Dermis microvascular lymphatic vessel endothelial cell (primary cell): Measurements from ENCODE around the gene USP2. TPM values are rescaled to one million over a fixed set of nuclear protein-coding genes. Genes with fewer than 3 reads are reported as not detected.

ENCODE experiments used
- DNase-seq, 2 donors: peaks; one replicate each; pipeline versions ENCODE4 v3.0.0 to v3.0.0-alpha.2; 2010; ENCODE audit warnings: low read depth in 2 of 2
- total RNA-seq: library from RNA; depleted of rRNA; stranded (reverse); fragments of >200 nt; gene quantifications from 2 replicates; pipeline ENCODE4 v1.2.1, GENCODE V29; 2014

The USP2 gene
- 0.13 and 0.25 TPM in 2 replicates for total RNA-seq

- DNase-seq = peak; percentile 95
Measured at GRCh38 chr11:119381181-119381988, at the start of gene USP2. Gene USP2 (minus strand): TSS chr11:119381690. CDS start chr11:119373480, 8,210 bp downstream.

- no peak for DNase-seq
Measured at GRCh38 chr11:119427279-119427678, 45.8 kb upstream of the USP2 start.

DNA sequence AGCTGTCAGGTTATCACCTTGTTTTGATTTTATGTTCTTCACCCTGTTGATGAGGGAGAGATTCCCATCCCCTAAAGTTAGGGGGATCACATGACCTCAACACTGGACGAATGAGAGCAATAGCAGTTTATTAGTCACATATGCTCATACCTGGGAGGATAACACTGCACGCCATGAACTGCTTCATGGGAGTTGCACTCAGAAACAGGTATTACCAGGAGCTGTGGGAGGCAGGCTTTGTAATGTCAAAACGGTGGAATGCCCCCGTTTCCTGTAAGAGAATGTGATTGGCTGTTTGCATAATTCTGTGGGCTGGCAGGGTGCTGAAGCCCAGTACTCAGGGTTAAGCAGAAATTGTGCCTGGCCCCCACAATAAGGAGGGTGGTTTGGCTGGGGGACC lies 44.7 kb upstream of the USP2 start:
- DNase-seq = no peak

DNA sequence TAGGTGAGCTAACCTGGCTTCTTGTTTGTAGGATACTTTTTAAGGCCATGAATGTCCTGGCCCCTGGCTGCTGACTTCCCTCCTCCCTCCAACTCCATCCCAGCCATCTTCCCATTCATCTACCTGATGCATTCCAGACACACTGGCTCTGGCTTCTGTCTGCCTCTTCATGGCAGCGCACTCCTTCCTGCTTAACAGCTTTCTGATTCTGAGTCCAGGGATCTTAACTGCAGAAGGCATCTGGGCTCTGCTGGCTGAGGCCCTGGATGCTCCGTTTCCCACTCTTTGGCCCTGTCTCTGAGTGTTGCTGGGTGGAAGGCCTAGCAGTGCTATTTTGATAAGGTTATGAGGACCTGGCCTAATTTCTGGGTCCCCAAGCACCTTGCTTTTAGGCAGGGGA lies 43.3 kb upstream of the USP2 start:
- DNase-seq = no peak

DNA sequence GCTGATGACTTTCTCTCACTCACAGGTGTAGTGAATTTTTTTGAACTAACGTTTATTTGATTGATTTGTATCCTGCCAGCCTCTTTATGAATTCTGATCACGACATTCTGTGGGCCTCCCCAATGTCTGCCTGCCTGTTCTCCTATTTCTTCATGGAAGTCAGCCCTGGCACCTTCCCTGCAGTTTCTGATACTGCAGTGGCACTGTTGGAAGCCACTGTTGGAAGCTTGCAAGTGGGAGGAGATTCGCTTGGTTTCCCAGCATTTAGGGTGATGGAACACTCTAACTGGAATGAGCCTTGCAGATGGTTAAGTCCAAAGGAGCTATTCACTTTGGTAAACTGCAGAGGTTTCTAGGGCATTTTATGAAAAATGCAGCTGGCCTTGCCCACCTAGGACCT lies 42.8 kb upstream of the USP2 start:
- no peak for DNase-seq

GRCh38 chr11:119423509-119424254 lies 42.2 kb upstream of the USP2 start:
- no peak for DNase-seq

DNA sequence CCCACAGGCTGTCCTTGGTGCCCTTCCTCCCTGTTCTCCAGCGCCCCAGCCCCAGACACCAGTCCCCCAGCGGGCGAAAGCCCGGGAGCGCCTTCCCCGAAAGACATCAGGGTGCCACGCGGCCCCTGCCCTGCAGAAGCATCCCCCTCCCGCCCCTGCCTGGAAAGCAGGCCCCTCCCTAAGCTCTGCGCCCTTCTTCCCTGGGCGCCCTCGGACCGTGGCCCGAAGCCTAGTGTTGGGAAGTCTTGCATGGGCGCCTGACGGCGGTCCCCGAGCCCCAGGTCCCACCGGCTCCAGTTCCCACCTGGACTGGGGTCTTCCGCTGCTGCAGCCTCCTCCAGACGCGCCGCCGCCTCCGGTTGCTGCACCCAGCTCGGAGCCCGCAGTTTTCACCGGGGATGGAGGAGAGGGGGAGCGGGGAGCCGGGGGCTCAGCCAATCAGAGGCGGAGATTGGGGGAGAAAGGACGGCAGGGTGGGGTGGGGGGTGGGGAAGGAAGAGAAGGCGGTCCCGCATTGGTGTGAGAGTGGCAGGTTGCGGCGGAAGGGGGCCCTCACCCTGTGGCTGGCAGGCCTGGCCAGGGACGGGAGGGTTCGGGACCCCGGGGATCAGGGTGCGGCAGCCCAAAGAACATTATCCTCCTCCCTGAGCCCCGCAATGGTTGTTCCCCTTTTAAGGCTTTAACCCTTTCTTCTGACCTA lies 41.5 kb upstream of the USP2 start, which contains the start of gene THY1:
Gene THY1, minus strand, starts transcription at position 364 of the 700 bp plus-strand sequence. CDS start 2,267 bp downstream, outside the sequence.
- no peak for DNase-seq

DNA sequence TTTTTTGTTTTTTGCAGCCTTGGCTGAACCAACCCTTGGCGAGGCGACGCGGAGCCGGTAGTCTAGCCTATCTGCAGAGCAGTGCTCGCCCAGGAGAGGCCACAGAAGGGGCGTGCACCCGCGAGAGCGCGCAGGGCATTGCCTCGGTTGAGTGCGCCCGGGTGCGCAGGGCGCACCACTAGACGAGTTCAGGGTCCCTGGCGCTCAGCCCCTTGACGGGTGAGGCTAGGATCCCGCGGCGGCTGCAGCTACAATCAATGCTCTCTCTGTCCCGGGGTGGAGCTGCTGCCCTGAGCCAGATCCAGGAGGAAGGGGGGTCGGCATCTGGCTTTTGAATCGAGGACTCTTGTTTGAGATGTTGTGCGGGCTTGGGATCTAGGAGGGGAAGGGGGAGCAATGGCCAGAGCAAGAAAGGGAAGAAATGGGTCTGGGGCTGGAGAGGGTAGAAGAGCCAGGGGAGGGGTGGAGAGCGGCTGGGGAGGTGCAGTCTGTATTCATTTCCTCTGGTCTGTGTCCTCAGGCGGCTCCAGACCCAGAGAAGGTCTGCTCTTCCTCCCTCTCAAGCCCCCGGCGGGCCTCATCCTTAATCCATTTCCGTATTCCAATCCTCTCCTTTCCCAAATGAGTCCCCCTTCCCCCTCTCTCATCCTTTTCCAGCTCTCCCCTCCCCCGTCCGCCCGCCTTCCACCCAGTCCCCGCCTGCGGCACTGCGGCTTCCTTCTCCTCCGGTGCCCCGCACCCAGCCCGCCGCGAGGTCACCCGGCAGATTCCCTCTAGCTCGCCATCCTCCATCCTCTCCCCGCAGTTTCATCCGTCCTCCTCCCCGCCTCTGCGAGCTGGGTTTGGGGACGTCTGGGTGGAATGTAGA lies 40.7 kb upstream of the USP2 start:
- no peak for DNase-seq

GRCh38 chr11:119421351-119421750 lies 39.9 kb upstream of the USP2 start:
- no peak for DNase-seq

DNA sequence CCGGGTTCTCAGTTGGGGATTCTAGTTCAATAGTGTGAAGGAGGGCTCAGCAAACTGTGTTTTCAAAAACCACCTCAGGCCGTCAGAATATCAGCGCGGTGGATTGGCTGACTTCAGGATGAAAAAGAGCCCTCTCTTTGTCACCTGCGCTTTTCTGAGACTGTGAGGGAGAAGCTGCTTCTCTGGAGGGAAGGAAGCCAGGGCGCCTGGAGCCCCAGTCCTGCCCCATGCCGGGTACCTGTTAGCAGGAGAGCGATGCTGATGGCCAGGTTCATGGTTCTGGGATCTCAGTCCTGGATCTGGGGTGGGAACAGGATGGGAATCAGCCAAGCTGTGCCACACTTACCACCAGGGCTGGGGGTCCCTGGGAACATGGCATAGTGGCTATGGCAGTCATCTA lies 39.1 kb upstream of the USP2 start:
- no peak for DNase-seq

- DNase-seq = no peak
Measured at GRCh38 chr11:119419834-119420492, 38.5 kb upstream of the USP2 start.

DNA sequence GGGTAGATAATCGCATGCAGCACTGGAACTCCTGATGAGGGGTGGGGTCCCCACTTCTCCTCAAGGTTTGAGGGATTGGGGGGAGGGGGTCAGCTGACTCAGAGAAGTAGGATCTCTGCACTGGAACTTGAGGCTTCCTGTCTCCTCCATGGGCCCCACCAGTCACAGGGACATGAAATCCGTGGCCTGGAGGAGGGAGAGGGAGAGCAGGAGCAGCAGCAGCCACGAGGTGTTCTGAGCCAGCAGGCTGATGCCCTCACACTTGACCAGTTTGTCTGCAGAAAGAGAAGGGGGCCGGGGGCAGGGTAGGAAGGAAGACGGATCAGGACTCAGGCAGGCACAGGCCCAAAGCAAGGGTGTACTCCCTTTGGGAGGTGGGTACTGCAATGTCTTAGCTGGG lies 37.8 kb upstream of the USP2 start:
- DNase-seq = no peak

- DNase-seq = no peak
Measured at GRCh38 chr11:119418759-119419158, 37.3 kb upstream of the USP2 start.

DNA sequence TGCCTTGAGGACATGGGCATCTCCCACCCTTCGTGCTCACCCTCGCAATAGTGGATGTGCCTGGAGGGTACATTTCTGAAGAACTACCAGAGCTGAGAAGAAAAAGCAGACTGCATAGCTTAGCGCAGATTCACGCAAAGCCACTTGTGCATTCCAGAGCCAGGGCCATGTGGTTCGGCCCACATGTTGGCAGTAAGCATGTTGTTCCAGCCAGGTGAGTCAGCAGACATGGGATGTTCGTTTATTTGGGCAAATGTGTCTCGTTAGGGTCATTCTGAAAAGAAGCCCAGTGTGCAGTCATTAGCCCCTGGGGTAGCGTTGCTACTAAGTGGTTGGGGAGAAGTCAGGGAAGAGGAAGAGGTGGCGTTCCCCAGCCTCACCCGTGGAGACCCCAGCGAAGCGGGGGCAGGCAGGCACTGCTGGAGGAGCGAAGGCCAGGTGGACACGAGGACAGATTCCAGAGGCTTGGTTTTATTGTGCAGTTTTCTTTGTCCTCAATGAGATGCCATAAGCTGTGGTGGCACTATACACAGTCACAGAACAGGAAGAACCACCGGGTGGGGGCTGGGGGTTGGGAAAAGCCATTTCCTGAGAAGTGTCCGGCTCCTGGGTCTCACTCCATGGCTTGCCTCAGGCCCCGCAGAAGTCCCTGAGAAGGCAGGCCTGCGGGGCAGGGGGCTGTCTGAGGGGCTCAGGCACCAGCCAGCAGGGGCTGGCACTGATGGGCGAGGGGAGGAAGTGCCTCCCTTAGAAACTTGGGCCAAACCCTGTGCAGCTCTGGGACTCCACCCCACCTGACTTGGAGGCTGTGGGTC lies 36.4 kb upstream of the USP2 start:
- DNase-seq = no peak

DNA sequence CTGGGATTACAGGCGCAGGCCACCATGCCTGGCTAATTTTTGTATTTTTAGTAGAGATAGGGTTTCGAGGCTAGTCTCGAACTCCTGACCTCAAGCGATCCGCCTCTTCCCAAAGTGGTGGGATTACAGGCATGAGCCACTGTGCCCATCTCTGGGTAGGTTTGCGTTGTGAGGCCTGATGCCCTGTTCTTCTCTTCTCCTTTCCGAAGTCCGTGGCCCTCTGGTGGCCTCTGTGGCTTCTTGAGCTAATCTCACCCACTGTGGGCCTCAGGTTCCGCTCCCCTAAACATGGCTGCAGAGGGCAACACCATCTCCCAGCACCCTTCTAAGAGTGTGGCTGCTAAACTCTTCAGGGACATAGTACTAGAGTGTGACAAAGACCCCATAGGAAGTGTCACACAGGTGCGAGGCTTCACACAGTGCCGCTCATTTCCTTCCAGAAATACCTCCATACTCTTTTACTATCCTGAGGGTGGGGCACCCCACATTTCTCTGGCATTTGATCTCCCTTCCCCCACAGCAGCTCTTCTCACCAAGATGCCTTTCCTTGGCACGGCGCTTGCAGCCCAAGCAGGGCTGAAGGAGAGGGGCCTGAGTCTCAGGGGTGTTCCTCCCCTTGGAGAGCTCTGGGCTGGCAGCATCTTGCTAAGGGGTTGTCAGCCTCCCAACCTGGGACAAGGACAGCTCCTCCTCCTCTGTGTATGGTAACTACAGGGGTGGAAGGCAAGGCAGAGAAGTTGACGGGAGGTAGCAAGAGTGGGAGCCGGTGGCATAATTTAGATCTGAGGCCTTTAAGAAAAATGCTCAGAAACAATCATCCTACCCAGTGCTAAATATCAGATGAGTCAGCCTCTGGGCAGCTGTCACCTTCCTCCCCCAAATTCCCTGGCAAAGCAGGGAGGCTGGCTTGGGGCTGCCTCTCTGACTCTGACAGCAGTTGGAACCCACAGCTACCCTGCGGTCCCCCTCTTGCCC lies 35.4 kb upstream of the USP2 start:
- no peak for DNase-seq

DNA sequence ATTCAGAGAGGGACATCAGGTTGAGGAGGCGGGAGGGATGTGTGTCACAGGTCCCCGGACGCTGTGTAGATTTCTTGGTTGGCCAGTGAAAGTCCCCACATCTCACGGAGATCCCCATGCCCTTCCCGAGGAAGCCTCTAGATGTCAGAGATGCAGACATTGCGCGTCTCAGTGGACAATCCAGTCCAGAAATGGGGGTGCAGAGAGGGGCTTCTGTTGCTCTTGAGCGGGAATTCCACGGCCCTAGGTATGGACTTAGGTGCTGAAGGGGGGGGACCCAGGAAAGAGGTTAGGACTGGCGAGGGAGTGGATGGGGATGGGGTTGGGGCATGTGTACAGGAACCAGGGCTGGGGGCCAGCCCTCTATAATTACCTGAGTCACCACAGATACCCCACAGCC lies 34.5 kb upstream of the USP2 start:
- no peak for DNase-seq

- DNase-seq = no peak
Measured at GRCh38 chr11:119415517-119415916, 34.0 kb upstream of the USP2 start.

DNA sequence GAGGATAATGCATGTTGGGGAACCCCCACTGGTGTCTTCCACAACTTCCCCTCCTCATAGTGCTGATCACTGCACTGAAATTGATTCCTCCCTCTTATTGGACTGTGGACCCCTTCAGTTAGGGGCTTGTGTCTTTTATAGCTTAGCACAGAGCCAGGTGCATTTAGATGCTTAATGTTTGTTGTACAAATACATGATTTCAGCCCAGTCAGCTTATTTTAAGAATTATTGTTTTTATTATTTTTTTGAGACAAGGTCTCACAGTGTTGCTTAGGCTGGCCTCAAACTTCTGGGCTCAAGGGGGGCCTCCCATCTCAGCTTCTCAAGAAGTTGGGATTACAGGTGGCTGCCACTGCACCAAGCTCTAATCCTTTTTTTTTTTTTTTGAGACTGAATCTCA lies 33.2 kb upstream of the USP2 start:
- no peak for DNase-seq

DNA sequence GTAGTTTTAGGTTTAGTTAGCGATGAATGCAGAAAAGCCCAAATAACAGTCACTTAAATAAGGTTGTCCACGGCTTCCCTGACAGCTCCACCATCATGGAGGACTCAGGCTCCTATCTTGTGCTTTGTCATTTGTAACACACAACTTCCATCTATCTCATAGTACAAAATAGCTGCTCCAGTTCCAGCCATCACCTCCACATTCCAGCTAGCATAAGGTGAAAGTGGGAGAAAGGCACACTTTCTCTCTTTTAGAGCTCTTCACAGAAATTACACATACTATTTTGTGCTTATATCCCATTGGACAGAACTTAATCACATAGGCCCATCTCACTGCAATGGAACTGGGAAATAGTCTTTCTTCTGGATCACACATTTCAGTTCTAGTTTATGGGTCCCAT lies 32.8 kb upstream of the USP2 start:
- DNase-seq = no peak
